ENCODE results near the gene HOXB4.
"Not testable (repeated sequence)": the region's sequence is repeated elsewhere in the genome, so short reads cannot be mapped to it uniquely, and the experiment has no call there.

Gene HOXB4

GRCh38 chr17:48546137-48546923, 31.8 kb downstream of the HOXB4 start:
- DNase-seq, result peak; percentile 72

- DNase-seq, result no peak
These were observed 32.6 kb downstream of the HOXB4 start for GRCh38 chr17:48545539-48545938.

DNA sequence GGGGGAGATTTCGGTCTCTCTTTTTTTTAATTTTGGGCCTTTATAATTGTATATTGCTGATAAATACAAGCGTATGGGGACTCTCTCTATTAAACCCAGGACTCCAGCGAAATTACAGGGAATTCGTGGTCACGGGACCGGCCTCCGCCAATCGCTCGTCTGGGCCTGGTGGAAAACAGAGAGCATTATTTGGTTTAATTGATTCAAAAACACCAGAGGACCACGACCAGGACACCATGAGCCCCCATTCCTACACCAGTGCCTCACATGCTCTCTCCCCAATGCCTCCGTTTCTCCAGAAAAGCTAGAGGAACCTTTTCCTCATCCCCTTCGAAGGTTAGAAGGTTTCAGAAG, 33.2 kb downstream of the HOXB4 start, which contains the start of gene HOXB2:
HOXB2 (minus strand) TSS at position 88 of the 354 bp plus-strand sequence. CDS start 198 bp downstream, outside the sequence.
- DNase-seq, result peak; percentile 86

- DNase-seq, result peak; percentile 84
These were observed 33.7 kb downstream of the HOXB4 start for GRCh38 chr17:48544349-48545021.

- DNase-seq, result no peak
These were observed 34.2 kb downstream of the HOXB4 start for GRCh38 chr17:48543854-48544348.

DNA sequence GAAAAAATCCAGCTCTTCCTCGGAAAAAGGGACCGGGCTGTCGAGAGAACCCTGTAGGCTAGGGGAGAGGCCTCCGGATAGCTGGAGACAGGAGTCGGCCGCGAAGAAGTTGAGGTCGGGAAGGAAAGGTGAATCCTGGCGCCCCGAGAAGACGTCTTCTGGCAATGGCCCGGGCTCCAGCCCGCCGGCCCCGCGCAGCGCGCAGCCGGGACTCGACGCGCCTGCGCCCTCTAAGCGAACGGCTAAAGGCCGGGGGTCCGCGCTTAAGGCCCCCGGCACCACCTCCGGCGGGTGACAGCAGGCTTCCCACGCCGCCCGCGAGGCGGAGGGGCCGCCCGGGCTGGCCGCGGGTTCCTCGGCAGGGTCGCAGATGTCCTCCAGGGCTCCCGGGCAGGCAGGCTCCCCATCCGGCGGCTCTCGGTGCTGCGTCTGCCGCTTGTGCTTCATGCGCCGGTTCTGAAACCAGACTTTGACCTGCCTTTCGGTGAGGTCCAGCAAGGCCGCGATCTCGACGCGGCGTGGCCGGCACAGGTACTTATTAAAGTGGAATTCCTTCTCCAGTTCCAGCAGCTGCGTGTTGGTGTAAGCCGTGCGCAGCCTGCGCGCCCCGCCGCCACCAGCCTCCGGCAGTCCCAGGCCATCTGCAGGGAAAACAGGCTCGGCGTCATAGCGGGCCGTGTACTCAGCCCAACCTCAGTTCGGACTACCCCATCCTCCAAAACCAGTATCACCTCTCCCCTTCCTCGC, 34.9 kb downstream of the HOXB4 start:
- DNase-seq, result peak; percentile 76

- no peak for DNase-seq
These were observed 35.4 kb downstream of the HOXB4 start for GRCh38 chr17:48542698-48543106.

DNA sequence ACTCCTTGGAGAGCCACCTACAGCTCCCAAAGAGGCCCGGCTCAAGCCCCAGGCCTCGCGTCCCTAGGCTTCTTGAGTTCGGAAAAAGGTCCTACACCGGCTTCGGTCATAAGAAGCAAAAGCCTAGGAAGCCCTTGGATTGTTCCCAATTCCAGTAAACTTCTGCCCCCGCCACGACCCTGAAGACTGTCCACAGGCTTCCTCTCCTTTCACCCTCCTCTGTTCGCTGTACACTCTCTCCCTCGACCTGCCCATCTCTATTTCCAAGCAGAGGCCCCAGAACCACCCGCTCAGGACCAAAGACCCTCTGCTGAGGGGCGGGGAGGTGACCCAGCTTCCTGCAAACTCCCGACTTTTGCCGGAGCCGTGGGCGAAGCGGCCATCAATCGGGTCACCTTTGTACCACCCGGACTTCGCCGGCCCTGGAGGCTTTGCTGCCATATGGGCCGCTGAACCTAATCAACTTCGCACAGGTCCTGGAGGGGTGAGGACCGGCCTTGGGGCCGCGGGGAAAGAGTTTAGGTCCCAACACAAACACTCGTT, 36.0 kb downstream of the HOXB4 start:
- DNase-seq, result peak; percentile 54

DNA sequence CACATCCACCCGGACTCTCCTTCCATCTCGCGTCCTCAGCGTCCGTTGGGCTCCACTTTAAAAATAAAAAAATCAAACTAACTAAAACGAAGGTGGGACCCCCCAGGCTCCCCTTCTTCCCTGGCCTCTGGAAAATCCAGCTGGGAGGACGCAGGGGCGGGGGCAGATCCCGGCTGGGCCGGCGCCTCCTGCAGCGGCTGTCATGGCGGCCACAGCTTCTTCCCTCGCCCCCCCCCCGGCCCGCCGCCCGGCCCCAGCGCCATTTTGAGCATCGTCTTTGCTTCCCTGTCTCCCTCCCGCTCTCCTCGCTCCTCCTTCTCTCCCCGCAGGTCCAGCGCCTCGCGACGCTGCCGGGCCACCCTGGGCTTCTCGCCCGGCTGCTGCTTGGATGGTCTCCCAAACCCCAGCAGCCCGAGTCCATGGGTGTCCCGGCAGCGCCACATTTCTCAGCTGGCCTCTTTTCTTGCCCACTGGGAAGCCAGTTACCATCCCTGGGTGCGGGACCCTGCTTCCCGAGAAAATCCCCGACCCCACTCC, 36.5 kb downstream of the HOXB4 start:
- DNase-seq, result peak; percentile 76

GRCh38 chr17:48541036-48541576, 37.0 kb downstream of the HOXB4 start:
- no peak for DNase-seq

DNA sequence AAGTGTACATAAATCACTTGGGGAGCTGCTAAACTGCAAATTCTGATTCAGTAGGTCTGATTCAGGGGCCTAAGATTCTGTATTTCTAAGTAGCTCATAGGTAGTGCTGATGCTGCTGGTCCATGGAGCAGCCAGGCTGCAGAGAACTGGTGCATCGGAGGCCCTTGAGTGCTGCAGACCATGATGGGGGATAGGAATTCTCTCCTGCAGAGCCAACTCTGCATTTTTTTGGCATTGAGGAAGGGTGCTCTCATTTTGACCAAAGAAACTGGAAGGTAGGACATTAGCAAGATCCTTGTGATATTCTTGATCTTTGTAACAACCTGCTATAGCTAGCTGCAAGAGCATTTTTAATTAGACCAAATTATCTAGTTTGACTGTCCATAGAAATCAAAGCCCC, 37.9 kb downstream of the HOXB4 start:
- no peak for DNase-seq

DNA sequence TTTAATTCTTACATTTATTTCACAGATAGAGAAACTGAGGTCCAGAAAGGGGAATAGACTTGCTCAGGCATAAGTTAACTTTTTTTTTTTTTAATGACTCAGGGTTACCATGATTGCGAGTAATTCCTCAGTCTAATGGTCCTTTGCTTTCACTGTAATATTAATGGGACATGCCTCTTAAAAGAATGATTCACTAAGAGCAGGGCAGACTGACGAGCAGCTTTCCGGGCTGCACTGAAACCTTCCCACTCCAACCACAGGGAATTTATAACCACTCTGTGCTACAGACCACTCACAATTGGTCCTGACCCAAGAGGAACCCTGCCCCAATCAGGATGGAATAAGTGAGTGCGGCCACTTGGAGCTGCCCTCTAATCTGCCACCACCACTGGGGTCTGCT, 39.0 kb downstream of the HOXB4 start:
- no peak for DNase-seq

DNA sequence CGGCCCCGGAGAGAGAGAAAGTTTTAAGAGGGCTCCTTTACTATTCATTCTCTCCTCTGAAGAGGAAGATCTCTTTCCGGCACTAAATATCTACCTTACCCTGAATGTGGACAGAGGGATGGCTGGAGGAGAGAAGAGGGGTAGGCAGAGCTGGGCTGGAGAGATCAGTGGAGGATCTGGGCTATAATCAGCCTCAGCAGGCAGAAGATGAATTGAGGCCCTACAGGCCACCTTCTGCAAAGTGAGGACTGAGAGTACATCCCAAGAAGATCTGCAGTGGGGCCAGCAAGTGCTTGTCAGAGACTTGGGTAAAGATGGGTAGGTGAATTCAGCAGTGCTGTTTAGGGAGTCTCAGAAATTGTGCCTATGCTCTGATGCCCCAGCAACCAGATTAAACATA, 40.8 kb downstream of the HOXB4 start:
- no peak for DNase-seq

DNA sequence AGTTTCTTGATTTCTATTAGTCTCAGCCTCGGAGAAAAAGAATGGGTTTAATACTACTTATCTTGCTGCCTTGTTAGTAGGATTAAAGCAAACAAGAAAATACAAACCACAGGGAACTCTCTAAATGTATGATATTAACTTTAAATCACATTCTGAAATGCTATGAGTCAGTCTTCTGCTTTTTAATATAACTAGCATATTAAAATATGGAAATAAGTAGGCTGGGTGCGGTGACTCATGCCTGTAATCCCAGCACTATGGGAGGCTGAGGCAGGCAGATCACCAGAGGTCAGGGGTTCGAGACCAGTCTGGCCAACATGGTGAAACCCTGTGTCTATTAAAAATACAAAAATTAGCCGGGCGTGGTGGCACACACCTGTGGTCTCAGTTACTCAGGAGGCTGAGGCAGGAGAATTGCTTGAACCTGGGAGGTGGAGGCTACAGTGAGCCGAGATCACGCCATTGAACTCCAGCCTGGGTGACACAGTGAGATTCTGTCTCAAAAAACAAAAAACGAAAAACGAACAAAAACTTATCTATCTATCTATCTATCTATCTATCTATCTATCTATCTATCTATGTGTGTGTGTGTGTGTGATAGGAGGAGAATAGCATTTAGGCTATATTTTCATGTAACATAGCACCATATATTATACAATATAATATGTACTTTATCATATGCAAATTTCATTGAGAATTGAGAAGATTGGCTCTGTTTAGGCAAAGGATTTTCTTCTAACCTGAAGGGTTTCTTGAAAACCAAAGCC, 42.2 kb downstream of the HOXB4 start:
- not testable (repeated sequence) for DNase-seq

GRCh38 chr17:48532261-48532660, 45.9 kb downstream of the HOXB4 start:
- DNase-seq, result no peak

- DNase-seq, result no peak
These were observed 47.3 kb downstream of the HOXB4 start, which contains the start of gene HOXB1 for GRCh38 chr17:48530887-48531272. TSS of gene HOXB1 (minus strand) at chr17:48531011. CDS start at chr17:48530904, 107 bp downstream.

- DNase-seq, result no peak
These were observed 47.8 kb downstream of the HOXB4 start for GRCh38 chr17:48530208-48530886.

- DNase-seq, result no peak
These were observed 48.5 kb downstream of the HOXB4 start for GRCh38 chr17:48529683-48530009.

DNA sequence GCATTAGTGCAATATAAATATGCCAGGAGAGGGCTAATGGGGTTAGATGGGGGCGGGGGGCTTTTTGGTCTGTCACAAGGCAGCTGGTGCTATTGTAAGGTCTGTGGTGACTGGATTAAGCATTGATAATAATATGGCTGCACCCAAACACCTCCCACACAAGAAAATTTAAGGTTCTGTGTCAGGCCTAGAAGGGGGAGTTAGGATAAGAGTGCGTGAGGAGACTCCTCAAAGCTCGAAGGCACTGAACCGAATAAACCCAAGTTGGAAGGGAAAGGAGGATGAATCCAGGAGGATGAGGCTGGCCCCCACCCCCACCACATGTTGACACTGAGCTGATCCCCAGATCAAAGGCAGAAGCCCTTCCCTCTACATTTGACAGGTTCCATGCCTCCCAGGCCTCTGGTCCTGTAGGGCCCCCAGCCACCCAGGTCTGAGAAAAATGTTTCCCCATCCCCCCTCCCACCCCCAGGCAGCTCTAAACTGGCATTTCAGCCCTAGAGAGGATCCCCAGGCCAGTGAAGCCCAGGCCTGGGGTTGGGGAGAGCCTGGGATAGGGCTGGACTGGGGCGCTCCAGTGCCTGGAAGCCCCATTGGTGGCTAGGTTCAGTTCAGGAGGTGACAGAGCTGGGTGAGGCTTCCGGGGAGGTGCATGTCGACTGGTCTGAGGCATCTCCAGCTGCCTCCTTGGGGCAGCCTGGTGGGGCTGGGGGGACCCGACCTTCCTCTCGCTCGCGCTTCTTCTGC, 49.0 kb downstream of the HOXB4 start:
- no peak for DNase-seq

- no peak for DNase-seq
These were observed 49.8 kb downstream of the HOXB4 start for GRCh38 chr17:48528153-48528935.
